Kidney (tissue), 14 donors: ENCODE results near the gene GBX2. TPM values are rescaled to one million over a fixed set of nuclear protein-coding genes. Genes with fewer than 3 reads are reported as not detected.

Experiments used
- DNase-seq, 5 donors: peaks; one replicate each; pipeline ENCODE4 v3.0.0-alpha.2; 2013 to 2020
- FAIRE-seq: peaks from 2 replicates; lab custom pipeline; 2012; peaks lifted over from hg19 to GRCh38; lab: Jason Lieb, UNC
- H3K27ac ChIP-seq, 2 donors: one replicate each; pipeline ENCODE4 v1.7.0; 2013; ENCODE audit warnings: low read depth in 2 of 2, low read length in 2 of 2, inconsistent platforms in 1 of 2
- H3K27me3 ChIP-seq: one replicate; pipeline ENCODE4 v1.7.1; 2013; ENCODE audit warnings: low read length, inconsistent platforms; ENCODE audit not compliant: control insufficient read depth, insufficient read depth
- H3K36me3 ChIP-seq, 3 donors: one replicate each; pipeline versions ENCODE4 v1.7.0 to v1.7.1; 2013; ENCODE audit warnings: low read length in 3 of 3, control low read depth in 1 of 3, inconsistent platforms in 1 of 3; ENCODE audit not compliant: insufficient read depth in 3 of 3, control insufficient read depth in 2 of 3
- H3K4me1 ChIP-seq, 3 donors: one replicate each; pipeline versions ENCODE4 v1.7.0 to v1.7.1; 2013; ENCODE audit warnings: low read length in 3 of 3, inconsistent platforms in 1 of 3, low read depth in 1 of 3; ENCODE audit not compliant: control insufficient read depth in 2 of 3, insufficient read depth in 2 of 3
- H3K4me3 ChIP-seq, 3 donors: one replicate each; pipeline versions ENCODE4 v1.7.0 to v1.8.1; 2013; ENCODE audit warnings: low read length in 3 of 3, control low read depth in 1 of 3, inconsistent platforms in 1 of 3
- H3K9ac ChIP-seq, 3 donors: one replicate each; pipeline versions ENCODE4 v1.7.0 to v1.7.1; 2013; ENCODE audit warnings: low read length in 3 of 3, control low read depth in 1 of 3, inconsistent platforms in 1 of 3
- H3K9me3 ChIP-seq, 3 donors: one replicate each; pipeline versions ENCODE4 v1.7.0 to v1.7.1; 2013; ENCODE audit warnings: low read length in 3 of 3, control low read depth in 1 of 3, inconsistent platforms in 1 of 3; ENCODE audit not compliant: control insufficient read depth in 2 of 3, insufficient read depth in 1 of 3
- CTCF ChIP-seq: IDR thresholded peaks from 3 replicates; pipeline ENCODE4 v1.5.1; 2012; ENCODE audit warnings: mild to moderate bottlenecking, moderate library complexity, borderline replicate concordance; ENCODE audit not compliant: insufficient read depth; ENCODE audit errors: extremely low read depth
- intact Hi-C: fragments of 100-400 bp; cut with DNase I; formaldehyde crosslinking; loops from one replicate; pipeline ENCODE4 v1.11.1; 2022
- polyA plus RNA-seq: library from polyadenylated mRNA; stranded (reverse); fragments of 350-450 nt; fragmentation: Illumina TruSeq; extraction: RNeasy Lipid Tissue Mini Kit (QIAGEN cat#74804); gene quantifications from one replicate; pipeline ENCODE4 v1.2.3, GENCODE V29; 2014; ENCODE audit warnings: low read depth, low replicate concordance; ENCODE audit not compliant: insufficient read depth
- total RNA-seq: library from RNA; stranded (reverse); fragmentation: NEBNext Ultra II Directional; extraction: Animal tissue kit (Norgen Biotek cat#: 25700); gene quantifications from one replicate; pipeline ENCODE4 v1.2.1, GENCODE V29; 2021
- donor health status: control.
- donor health status: control.
- donor health status: control.
- donor health status: control.
- donor health status: control.
- donor health status: DM: yes; HTN: yes; CAD: no.
- donor health status: Normal renal cell carcinoma (clear cell type).

The GBX2 gene
- total and polyA plus RNA-seq, 2 donors from 2014 or later: not detected

- Histone ChIP-seq H3K9me3 (no peaks in the 10 kb centered on the region), H3K27me3 (no peaks in the 10 kb centered on the region), H3K9ac (no peak overlapping the region), H3K27ac (no peak overlapping the region), H3K4me3 (no peak overlapping the region), H3K36me3 (no peaks in the 10 kb centered on the region), H3K4me1 (no peaks in the 10 kb centered on the region)
- FAIRE-seq (no peak), DNase-seq (no peak)
- intact Hi-C loops: no loop called here
- no peak for TF ChIP-seq CTCF
These were observed 34.7 kb downstream of the GBX2 start for GRCh38 chr2:236133410-236134012.

GRCh38 chr2:236131073-236131692 lies 37.0 kb downstream of the GBX2 start:
- H3K9me3 ChIP-seq: no peaks in the 10 kb centered on the region
- no peaks in the 10 kb centered on the region for H3K4me1 ChIP-seq
- no peak overlapping the region for H3K9ac ChIP-seq
- intact Hi-C loops: no loop called here
- TF ChIP-seq CTCF: no peak
- DNase-seq: no peak
- H3K27me3 ChIP-seq: no peaks in the 10 kb centered on the region
- H3K4me3 ChIP-seq: no peak overlapping the region
- FAIRE-seq: no peak
- no peak overlapping the region for H3K27ac ChIP-seq
- H3K36me3 ChIP-seq: no peaks in the 10 kb centered on the region

DNA sequence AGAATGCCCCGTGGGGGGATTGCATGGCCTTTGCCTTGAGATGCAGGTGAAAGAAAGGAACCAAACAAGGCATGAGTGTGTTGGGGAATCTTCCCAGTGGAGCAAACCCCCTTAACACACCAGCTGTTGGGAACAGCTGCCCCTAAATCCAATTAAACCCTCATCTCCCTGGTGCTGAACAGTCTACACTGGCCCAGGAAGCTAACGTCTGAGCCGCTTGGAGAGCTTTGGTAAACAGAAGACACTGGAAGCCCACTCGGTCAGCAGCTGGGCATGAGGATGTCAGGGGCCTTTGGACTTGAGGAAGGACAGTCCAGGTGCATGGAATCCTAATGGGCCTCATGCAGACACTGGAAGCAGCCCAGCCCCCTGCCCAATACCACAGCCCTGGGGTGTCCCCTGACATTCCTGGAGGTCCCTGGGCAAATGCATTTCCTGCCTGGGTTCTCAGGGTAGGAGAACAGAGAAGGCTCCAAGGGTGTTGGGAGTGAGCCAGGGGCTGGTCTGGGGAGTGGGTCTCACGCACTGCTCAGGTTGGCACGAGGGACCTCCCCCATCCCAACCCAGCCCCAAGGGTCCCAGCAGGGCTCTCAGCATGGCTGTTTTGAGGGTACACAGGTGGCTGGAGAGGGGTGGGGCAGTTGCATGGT lies 37.7 kb downstream of the GBX2 start:
- Histone ChIP-seq H3K4me3 (no peak overlapping the region), H3K9ac (no peak overlapping the region), H3K27ac (no peak overlapping the region), H3K4me1 (no peaks in the 10 kb centered on the region), H3K9me3 (no peaks in the 10 kb centered on the region), H3K36me3 (no peaks in the 10 kb centered on the region), H3K27me3 (no peaks in the 10 kb centered on the region)
- TF ChIP-seq CTCF: no peak
- FAIRE-seq (no peak), DNase-seq (no peak)
- intact Hi-C loops: no loop called here
